Astrocyte (in vitro differentiated cells and primary cell): Measurements from ENCODE around the gene BYSL.

ENCODE experiments used
- EZH2 ChIP-seq: IDR thresholded peaks from 2 replicates; pipeline ENCODE4 v1.6.1; 2012; ENCODE audit warnings: mild to moderate bottlenecking, low read length, inconsistent platforms; ENCODE audit not compliant: insufficient read depth
- TF ChIP-seq, protein P1 (sequence below): IDR thresholded peaks from 2 replicates; pipeline ENCODE4 v1.5.1; 2011; ENCODE audit warnings: low read depth, mild to moderate bottlenecking, inconsistent platforms, low read length, moderate library complexity; ENCODE audit not compliant: insufficient read depth

DNA sequence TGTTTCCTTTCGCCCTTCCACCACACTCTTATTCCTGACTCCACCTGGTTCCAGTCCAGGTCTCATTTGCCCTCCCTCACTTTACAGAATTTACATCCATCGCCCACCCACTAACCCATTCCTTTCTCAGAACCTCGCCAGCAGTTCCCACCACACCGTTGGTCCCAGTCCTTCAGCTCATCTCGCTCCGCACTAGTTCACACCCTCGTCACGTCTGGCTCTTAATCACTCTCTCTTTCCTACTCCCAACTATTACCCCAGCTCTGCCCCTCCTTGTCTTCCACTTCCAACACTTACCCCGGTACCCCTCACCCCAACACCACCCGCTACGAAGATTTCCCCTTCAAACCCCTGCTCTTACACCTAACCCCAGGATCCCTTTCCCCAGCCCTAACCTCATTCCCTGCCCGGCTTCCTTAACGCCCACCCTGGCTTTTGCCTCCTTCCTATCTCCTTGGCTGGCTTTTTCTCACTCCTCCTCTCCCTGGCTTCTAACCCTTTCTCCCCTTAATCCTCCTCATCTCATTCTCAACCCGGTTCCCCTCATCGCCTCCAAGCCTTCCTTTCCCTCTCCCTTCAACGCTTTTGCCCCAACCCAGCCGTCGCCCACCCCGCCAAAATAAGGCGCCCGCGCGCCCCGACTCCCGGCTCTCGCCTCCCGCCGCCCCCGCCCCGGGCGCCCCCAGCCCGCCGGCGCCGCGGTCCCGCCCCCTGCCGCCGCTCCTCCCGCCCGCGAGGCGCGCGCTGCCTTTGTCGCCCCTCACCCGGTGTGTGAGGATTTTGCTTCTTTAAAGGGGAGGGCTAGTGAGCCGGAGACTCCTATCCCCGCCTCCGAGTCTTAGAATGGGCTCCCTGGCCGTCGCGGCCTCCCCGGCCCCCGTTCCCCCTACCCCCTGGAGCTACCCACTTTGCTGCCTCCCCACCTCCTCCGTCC, 26.7 kb upstream of the BYSL start:
- TF ChIP-seq, protein P1, sequence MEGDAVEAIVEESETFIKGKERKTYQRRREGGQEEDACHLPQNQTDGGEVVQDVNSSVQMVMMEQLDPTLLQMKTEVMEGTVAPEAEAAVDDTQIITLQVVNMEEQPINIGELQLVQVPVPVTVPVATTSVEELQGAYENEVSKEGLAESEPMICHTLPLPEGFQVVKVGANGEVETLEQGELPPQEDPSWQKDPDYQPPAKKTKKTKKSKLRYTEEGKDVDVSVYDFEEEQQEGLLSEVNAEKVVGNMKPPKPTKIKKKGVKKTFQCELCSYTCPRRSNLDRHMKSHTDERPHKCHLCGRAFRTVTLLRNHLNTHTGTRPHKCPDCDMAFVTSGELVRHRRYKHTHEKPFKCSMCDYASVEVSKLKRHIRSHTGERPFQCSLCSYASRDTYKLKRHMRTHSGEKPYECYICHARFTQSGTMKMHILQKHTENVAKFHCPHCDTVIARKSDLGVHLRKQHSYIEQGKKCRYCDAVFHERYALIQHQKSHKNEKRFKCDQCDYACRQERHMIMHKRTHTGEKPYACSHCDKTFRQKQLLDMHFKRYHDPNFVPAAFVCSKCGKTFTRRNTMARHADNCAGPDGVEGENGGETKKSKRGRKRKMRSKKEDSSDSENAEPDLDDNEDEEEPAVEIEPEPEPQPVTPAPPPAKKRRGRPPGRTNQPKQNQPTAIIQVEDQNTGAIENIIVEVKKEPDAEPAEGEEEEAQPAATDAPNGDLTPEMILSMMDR = no peak
- TF ChIP-seq EZH2 = no peak
